A673 (cell line): Measurements from ENCODE around the gene CYTH1.

Experiments
- EZH2 ChIP-seq: fragments of 200-600 bp; sonication (generic); IDR thresholded peaks from 2 replicates; pipeline ENCODE4 v1.6.1; 2017; ENCODE audit warnings: borderline replicate concordance, low read depth, mild to moderate bottlenecking, mixed read lengths, antibody characterized with exemption, low read length; ENCODE audit not compliant: poor library complexity, severe bottlenecking
- TF ChIP-seq, protein P1 (sequence below): fragments of 300-800, 200-600 bp; sonication (generic); conservative IDR thresholded peaks from 2 replicates; pipeline ENCODE4 v1.5.1; 2017; ENCODE audit warnings: low read depth, mild to moderate bottlenecking, antibody characterized with exemption, low read length, moderate library complexity, mixed read lengths

DNA sequence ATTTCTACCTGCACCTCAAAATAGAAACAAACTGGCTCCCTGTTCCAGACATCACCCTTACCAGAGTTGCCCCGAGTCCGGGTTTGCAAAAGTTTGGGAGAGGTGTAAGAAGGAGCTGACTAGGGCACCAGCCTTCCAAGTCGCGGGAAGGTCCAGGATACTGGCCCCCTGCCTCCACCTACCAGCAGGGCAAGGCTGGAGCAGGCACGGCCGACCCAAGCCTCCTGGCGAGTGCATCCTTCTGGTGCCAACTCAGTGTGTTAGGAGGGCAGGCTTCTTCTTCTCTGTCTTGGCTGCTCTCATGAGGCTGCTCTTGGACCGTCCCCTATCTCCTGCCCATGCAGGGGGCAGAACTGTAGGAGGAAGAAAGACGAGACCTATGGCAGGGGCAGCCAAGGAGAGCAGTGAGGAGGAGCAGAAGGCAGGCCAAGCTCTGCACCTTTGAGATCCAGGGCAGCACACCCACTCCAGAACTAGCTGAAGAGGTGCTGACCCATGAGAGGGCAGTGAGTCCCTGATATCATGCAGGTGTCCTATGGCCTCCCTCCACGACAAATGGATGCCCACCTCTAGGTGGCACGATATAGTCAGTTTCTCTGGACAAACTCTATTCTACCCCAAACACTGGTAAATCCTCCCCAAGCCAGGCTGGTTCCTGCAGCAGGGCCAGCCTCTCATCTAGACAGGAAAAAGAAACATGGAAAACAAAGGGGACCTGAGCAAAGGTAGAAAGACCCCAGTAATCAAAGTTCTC, 54.4 kb downstream of the CYTH1 start:
- TF ChIP-seq, protein P1, sequence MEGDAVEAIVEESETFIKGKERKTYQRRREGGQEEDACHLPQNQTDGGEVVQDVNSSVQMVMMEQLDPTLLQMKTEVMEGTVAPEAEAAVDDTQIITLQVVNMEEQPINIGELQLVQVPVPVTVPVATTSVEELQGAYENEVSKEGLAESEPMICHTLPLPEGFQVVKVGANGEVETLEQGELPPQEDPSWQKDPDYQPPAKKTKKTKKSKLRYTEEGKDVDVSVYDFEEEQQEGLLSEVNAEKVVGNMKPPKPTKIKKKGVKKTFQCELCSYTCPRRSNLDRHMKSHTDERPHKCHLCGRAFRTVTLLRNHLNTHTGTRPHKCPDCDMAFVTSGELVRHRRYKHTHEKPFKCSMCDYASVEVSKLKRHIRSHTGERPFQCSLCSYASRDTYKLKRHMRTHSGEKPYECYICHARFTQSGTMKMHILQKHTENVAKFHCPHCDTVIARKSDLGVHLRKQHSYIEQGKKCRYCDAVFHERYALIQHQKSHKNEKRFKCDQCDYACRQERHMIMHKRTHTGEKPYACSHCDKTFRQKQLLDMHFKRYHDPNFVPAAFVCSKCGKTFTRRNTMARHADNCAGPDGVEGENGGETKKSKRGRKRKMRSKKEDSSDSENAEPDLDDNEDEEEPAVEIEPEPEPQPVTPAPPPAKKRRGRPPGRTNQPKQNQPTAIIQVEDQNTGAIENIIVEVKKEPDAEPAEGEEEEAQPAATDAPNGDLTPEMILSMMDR = no peak
- TF ChIP-seq EZH2 = no peak
